SK-N-MC (cell line): Measurements from ENCODE around the gene SULT1A3.
"Not testable (repeated sequence)": the region's sequence is repeated elsewhere in the genome, so short reads cannot be mapped to it uniquely, and the experiment has no call there.

Experiments
- EZH2 ChIP-seq: fragments of 200-600 bp; sonication (generic); IDR thresholded peaks from one replicate; pipeline ENCODE4 v1.6.1; 2017; ENCODE audit warnings: antibody characterized with exemption
- FOXP2 ChIP-seq: optimal IDR thresholded peaks from 2 replicates; pipeline ENCODE3; 2011; ENCODE audit warnings: mild to moderate bottlenecking, moderate library complexity; ENCODE audit not compliant: insufficient read depth; ENCODE audit errors: extremely low read length, control extremely low read depth
- POLR2AphosphoS5 ChIP-seq: IDR thresholded peaks from 2 replicates; pipeline ENCODE4 v1.6.1; 2012; ENCODE audit warnings: mild to moderate bottlenecking, low read depth, low read length, borderline replicate concordance

DNA sequence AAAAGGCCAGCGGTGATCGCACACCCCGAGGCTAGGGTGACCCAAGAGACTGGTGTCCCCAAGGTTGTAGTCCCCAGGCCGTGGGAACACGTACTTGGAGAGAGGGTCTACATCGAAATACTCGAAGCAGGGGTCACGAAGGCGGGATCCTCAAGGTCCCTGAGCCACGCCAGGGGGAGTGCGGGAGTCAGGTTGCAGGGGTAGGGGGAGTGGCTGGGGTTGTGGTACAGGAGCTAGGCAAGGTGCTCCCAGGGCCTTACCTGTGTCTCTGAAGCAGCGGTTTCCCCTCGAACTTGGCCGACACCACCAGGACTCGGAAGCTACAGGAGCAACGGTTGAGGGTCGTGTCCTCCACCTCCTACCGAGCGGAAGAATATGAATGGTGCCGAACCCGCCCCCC, 6.0 kb upstream of the SULT1A3 start:
- not testable (repeated sequence) for TF ChIP-seq EZH2, FOXP2, POLR2AphosphoS5
